Panc1 (cell line): ENCODE results near the gene MAST4.

ENCODE experiments used
- CTCF ChIP-seq: fragments of 450-650 bp; IDR thresholded peaks from 2 replicates; pipeline ENCODE4 v1.5.1; 2017; ENCODE audit warnings: mild to moderate bottlenecking
- POLR2AphosphoS5 ChIP-seq: IDR thresholded peaks from 2 replicates; pipeline ENCODE4 v1.6.1; 2012; ENCODE audit warnings: mild to moderate bottlenecking, low read depth, low read length, moderate library complexity
- SIN3A ChIP-seq: IDR thresholded peaks from 2 replicates; pipeline ENCODE4 v1.6.1; 2012; ENCODE audit warnings: low read depth, mild to moderate bottlenecking, low read length, moderate library complexity, borderline replicate concordance; ENCODE audit not compliant: insufficient read depth
- TCF7L2 ChIP-seq: IDR thresholded peaks from 2 replicates; pipeline ENCODE4 v1.6.1; 2011; ENCODE audit warnings: mild to moderate bottlenecking, low read depth, low read length, inconsistent platforms

GRCh38 chr5:66986534-66986933, 390.3 kb downstream of the MAST4 start:
- TF ChIP-seq CTCF, result no peak
- TF ChIP-seq POLR2AphosphoS5, result no peak
- no peak for TF ChIP-seq TCF7L2
- no peak for TF ChIP-seq SIN3A
